Spleen (tissue), 11 donors: ENCODE data around the gene NUP214. TPM values are rescaled to one million over a fixed set of nuclear protein-coding genes. Genes with fewer than 3 reads are reported as not detected.

ENCODE experiments used
- DNase-seq: peaks from one replicate; pipeline ENCODE4 v3.0.0-alpha.2; 2020
- H3K27ac ChIP-seq, 8 donors: fragments of 200-600 bp; sonication (generic) in 7 of 8; 1 replicate in 4 of 8; 2 replicates in 4 of 8; pipeline versions ENCODE4 v1.5.0 to v1.8.0; 2016 to 2021; ENCODE audit warnings: inconsistent platforms in 4 of 8, mild to moderate bottlenecking in 4 of 8, moderate library complexity in 1 of 8
- H3K27me3 ChIP-seq, 7 donors: fragments of 200-600 bp; sonication (generic) in 6 of 7; replicated peaks in 1 of 7; 1 replicate in 4 of 7; 2 replicates in 3 of 7; pipeline versions ENCODE4 v1.5.0 to v1.8.0; 2016 to 2021; ENCODE audit warnings: inconsistent platforms in 3 of 7, mild to moderate bottlenecking in 1 of 7
- H3K36me3 ChIP-seq, 6 donors: fragments of 200-600 bp; sonication (generic) in 5 of 6; 1 replicate in 4 of 6; 2 replicates in 2 of 6; pipeline versions ENCODE4 v1.5.0 to v1.8.0; 2016 to 2021; ENCODE audit warnings: inconsistent platforms in 2 of 6
- H3K4me1 ChIP-seq, 6 donors: fragments of 200-600 bp; sonication (generic) in 5 of 6; 1 replicate in 3 of 6; 2 replicates in 3 of 6; pipeline versions ENCODE4 v1.5.0 to v1.8.0; 2016 to 2021; ENCODE audit warnings: inconsistent platforms in 3 of 6
- H3K4me3 ChIP-seq, 8 donors: fragments of 200-600 bp; sonication (generic) in 7 of 8; 1 replicate in 4 of 8; 2 replicates in 4 of 8; pipeline versions ENCODE4 v1.5.0 to v1.8.0; 2016 to 2021; ENCODE audit warnings: inconsistent platforms in 4 of 8, mild to moderate bottlenecking in 4 of 8, moderate library complexity in 2 of 8
- H3K9me3 ChIP-seq, 8 donors: fragments of 200-600 bp; sonication (generic) in 7 of 8; 1 replicate in 4 of 8; 2 replicates in 4 of 8; pipeline versions ENCODE4 v1.5.0 to v1.8.0; 2016 to 2021; ENCODE audit warnings: inconsistent platforms in 4 of 8
- CTCF ChIP-seq, 11 experiments: fragments of 200-600 bp in 7 of 11; fragments of 450-650 bp in 4 of 11; sonication (generic) in 4 of 11; IDR thresholded peaks in 8 of 11; conservative IDR thresholded peaks in 3 of 11; 1 replicate in 7 of 11; 2 replicates in 4 of 11; pipeline versions ENCODE4 v1.4.0 to v1.8.0; 2016 to 2021; ENCODE audit warnings: antibody characterized with exemption in 11 of 11, inconsistent platforms in 4 of 11, mild to moderate bottlenecking in 1 of 11
- POLR2A ChIP-seq, 3 donors: fragments of 450-650 bp; IDR thresholded peaks; one replicate each; pipeline ENCODE4 v1.5.1; 2017; ENCODE audit warnings: antibody characterized with exemption in 3 of 3, mild to moderate bottlenecking in 1 of 3
- POLR2AphosphoS5 ChIP-seq, 3 donors: sonication (generic); formaldehyde crosslinking; IDR thresholded peaks; one replicate each; pipeline ENCODE4 v1.5.1; 2017; ENCODE audit warnings: antibody characterized with exemption in 3 of 3
- WGBS, 5 donors: extraction: QIAGEN DNeasy Blood & Tissue Kit in 3 of 5; methylation state at CpG; one replicate each; pipeline versions ENCODE4 v1.1.5 to v1.1.7; 2013 to 2018; 5-methylcytosine and 5-hydroxymethylcytosine counted together
- intact Hi-C: fragments of 100-400 bp; cut with DNase I; formaldehyde crosslinking; loops from one replicate; pipeline ENCODE4 v1.15.0; 2023; ENCODE audit warnings: low total_unique reads
- polyA plus RNA-seq, 3 donors: library from polyadenylated mRNA; stranded (reverse); fragments of 200-250 nt; gene quantifications; one replicate each; pipeline ENCODE4 v1.2.1, GENCODE V29; 2013
- total RNA-seq, 7 donors: library from RNA; depleted of rRNA in 3 of 7; stranded (reverse); fragments of >200 nt in 3 of 7; fragmentation: NEBNext Ultra II Directional in 4 of 7; extraction: Animal tissue kit (Norgen Biotek cat#: 25700) in 4 of 7; gene quantifications; one replicate each; pipeline versions ENCODE4 v1.1.0 to v1.2.1, GENCODE V29; 2016 to 2021
- donor health status: healthy with polysubstance abuse.
- donor health status: DM: no; HTN: no; CAD: no; lungs with moderate emphysema.
- donor health status: DM: no; HTN: no; CAD: no.
- donor health status: Bipolar disorder and iron deficiency.
- donor health status: healthy.
- donor health status: DM: no; HTN: no; CAD: no.
- donor health status: DM: yes; HTN: yes; CAD: no.

NUP214 gene
- total and polyA plus RNA-seq, 10 donors = 21.4 to 182 (median 121) TPM

GRCh38 chr9:131104016-131104740 is 21.2 kb upstream of the NUP214 start:
- Histone ChIP-seq H3K4me3 (peak overlapping the region in 2 of 8 donors; percentile 4 to 55), H3K9me3 (no peaks in the 10 kb centered on the region), H3K36me3 (peaks cover 0 to 35% (median 0%) of the 10 kb centered on the region in 6 donors), H3K4me1 (peaks cover 0 to 97% (median 59%) of the 10 kb centered on the region in 6 donors), H3K27me3 (no peaks in the 10 kb centered on the region), H3K27ac (peak overlapping the region; percentile 9 to 90 (median 80))
- no peak for DNase-seq
- WGBS, 5 donors = 52 to 74% (median 64%) methylated on average over 5 of the region's 5 CpGs
- TF ChIP-seq POLR2AphosphoS5 (IDR thresholded peaks at IDR 0.05) (peak in 2 of 3 donors; percentile 36 to 49), CTCF (IDR thresholded peaks at IDR 0.05 in 8 of 11, conservative IDR thresholded peaks at IDR 0.05 in 3 of 11) (no peak)
- intact Hi-C loops = no loop called here

- no peaks in the 10 kb centered on the region for H3K9me3 ChIP-seq
- H3K4me1 ChIP-seq = peaks cover 0 to 83% (median 48%) of the 10 kb centered on the region in 6 donors
- TF ChIP-seq POLR2AphosphoS5 (IDR thresholded peaks at IDR 0.05) = no peak
- no peak for TF ChIP-seq CTCF (IDR thresholded peaks at IDR 0.05 in 8 of 11, conservative IDR thresholded peaks at IDR 0.05 in 3 of 11)
- no peak for TF ChIP-seq POLR2A (IDR thresholded peaks at IDR 0.05)
- H3K27ac ChIP-seq = peak overlapping the region in 5 of 8 donors; percentile 15 to 90 (median 68)
- no peak for DNase-seq
- intact Hi-C loops = no loop called here
- H3K27me3 ChIP-seq = no peaks in the 10 kb centered on the region
- no peak overlapping the region for H3K4me3 ChIP-seq
- peaks cover 0 to 41% (median 0%) of the 10 kb centered on the region in 6 donors for H3K36me3 ChIP-seq
- 70 to 83% (median 76%) methylated on average over 8 of the region's 8 CpGs for WGBS, 5 donors
These were observed 19.4 kb upstream of the NUP214 start for GRCh38 chr9:131105952-131106351.

- intact Hi-C loops = no loop called here
These were observed 17.6 kb upstream of the NUP214 start for GRCh38 chr9:131107760-131108159.

More at GRCh38 chr9:131107760-131108159, 17.6 kb upstream of the NUP214 start:
- Histone ChIP-seq H3K4me3 (no peak overlapping the region), H3K9me3 (no peaks in the 10 kb centered on the region), H3K27me3 (no peaks in the 10 kb centered on the region), H3K27ac (peak overlapping the region in 6 of 8 donors; percentile 15 to 90 (median 64)), H3K36me3 (peaks cover 0 to 59% (median under 1%) of the 10 kb centered on the region in 6 donors), H3K4me1 (peaks cover 0 to 78% (median 34%) of the 10 kb centered on the region in 6 donors)
- WGBS, 5 donors = 56 to 84% (median 67%) methylated on average over 8 of the region's 8 CpGs
- no peak for TF ChIP-seq POLR2A (IDR thresholded peaks at IDR 0.05)
- peak; percentile 52 to 76 (median 71) for TF ChIP-seq POLR2AphosphoS5 (IDR thresholded peaks at IDR 0.05)
- no peak for TF ChIP-seq CTCF (IDR thresholded peaks at IDR 0.05 in 8 of 11, conservative IDR thresholded peaks at IDR 0.05 in 3 of 11)
- peak; percentile 80 for DNase-seq
